Astrocyte of the cerebellum (primary cell): ENCODE results near the gene CNTNAP2.

ENCODE experiments used
- DNase-seq: peaks from one replicate; pipeline ENCODE4 v3.0.0-alpha.2; 2011; ENCODE audit warnings: low read depth
- H3K4me3 ChIP-seq: 2 replicates; pipeline ENCODE4 v1.5.1; 2011; ENCODE audit warnings: mild to moderate bottlenecking, low read depth, low read length, moderate library complexity
- in situ Hi-C: cut with HindIII; loops from 2 replicates; pipeline ENCODE4 v1.10.0; 2017; ENCODE audit warnings: low sequenced_read_pairs
- TF ChIP-seq, protein P1 (sequence below): IDR thresholded peaks from 2 replicates; pipeline ENCODE4 v1.5.1; 2012; ENCODE audit warnings: low read length, low read depth, moderate library complexity, mild to moderate bottlenecking; ENCODE audit errors: missing control alignments

Gene CNTNAP2

DNA sequence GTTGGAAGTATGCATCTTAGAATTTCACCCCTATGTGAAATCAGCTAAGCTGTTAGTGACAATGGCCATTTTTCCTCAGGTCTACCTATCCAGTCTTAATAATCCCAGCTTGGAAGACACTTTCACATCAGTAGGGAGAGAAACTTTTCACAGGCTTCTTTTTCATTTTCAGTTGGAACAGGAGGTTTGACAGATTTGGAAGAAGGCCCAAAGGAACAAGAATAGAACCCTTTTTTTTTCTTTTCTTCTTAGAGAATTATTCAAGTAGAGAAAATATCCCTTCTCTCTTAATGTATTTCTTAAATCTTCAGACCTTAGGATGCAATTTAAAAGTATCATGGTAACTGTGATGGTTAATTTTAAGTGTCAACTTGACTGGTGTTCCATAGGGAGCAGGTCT, 2063.5 kb downstream of the CNTNAP2 start:
- TF ChIP-seq, protein P1, sequence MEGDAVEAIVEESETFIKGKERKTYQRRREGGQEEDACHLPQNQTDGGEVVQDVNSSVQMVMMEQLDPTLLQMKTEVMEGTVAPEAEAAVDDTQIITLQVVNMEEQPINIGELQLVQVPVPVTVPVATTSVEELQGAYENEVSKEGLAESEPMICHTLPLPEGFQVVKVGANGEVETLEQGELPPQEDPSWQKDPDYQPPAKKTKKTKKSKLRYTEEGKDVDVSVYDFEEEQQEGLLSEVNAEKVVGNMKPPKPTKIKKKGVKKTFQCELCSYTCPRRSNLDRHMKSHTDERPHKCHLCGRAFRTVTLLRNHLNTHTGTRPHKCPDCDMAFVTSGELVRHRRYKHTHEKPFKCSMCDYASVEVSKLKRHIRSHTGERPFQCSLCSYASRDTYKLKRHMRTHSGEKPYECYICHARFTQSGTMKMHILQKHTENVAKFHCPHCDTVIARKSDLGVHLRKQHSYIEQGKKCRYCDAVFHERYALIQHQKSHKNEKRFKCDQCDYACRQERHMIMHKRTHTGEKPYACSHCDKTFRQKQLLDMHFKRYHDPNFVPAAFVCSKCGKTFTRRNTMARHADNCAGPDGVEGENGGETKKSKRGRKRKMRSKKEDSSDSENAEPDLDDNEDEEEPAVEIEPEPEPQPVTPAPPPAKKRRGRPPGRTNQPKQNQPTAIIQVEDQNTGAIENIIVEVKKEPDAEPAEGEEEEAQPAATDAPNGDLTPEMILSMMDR = no peak
- in situ Hi-C loops = no loop called here
- no peak for DNase-seq

DNA sequence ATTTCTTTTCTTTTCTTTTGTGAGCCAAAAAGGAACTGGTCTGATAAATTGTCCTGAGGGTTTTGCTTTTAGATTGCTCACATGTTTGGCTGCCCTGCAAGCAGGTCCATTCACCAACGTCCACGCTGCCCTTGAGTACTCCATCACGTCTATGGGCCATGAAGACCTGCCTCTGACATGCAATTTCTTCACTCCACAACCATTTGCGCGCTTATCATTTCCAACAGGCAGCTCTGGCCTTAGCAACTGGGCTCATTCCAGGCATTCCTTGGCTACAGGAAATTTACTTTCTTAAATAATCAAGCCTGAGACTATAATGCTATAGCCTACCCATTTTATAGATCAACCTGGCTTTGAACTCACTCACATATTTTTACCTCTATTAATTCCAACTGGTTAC, 2065.7 kb downstream of the CNTNAP2 start:
- in situ Hi-C loops = no loop called here
- TF ChIP-seq, protein P1 = no peak
- no peak for DNase-seq
- H3K4me3 ChIP-seq = no peak overlapping the region

More for the DNA sequence above, 2063.5 kb downstream of the CNTNAP2 start:
- no peak overlapping the region for H3K4me3 ChIP-seq

DNA sequence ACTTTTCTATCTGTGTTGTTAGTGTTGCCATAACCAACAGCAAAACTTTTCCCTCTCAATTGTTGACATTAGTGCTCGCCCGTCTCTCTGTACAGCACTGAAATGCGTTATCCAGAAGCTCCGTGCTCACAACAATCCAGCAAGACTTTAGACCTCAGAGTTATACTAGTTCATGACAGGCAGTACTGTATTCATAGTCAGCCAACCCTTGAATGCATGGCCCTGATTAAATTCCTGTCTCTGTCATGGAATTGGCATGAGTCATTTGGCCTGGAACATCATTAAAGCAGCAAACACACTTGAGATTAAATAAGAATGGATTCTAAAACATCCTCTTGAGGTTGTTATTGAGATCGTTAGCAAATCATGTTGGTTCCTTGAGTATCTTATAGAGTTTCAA, 2068.4 kb downstream of the CNTNAP2 start:
- H3K4me3 ChIP-seq = no peak overlapping the region
- TF ChIP-seq, protein P1 = no peak
- no peak for DNase-seq
- in situ Hi-C loops = no loop called here

DNA sequence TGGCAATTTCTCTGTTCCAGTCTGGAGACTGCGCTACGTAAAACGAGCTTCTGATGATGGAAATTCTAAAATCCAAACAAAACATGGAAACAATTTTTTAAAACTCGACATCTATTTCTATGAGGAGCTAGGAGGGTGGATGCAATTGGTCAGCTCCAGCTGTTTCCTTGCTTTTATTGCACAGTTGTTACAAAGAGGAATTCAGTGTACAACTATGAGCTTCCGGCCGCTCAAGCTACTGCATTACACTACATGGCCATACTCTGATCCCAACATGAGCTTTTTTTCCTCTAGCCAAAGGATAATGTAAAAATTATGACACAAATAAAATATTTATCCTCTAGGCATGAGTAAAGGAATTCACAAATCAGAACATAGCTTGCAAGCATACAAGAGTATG, 2070.9 kb downstream of the CNTNAP2 start:
- TF ChIP-seq, protein P1 = no peak
- in situ Hi-C loops = no loop called here
- DNase-seq = no peak
- no peak overlapping the region for H3K4me3 ChIP-seq

DNA sequence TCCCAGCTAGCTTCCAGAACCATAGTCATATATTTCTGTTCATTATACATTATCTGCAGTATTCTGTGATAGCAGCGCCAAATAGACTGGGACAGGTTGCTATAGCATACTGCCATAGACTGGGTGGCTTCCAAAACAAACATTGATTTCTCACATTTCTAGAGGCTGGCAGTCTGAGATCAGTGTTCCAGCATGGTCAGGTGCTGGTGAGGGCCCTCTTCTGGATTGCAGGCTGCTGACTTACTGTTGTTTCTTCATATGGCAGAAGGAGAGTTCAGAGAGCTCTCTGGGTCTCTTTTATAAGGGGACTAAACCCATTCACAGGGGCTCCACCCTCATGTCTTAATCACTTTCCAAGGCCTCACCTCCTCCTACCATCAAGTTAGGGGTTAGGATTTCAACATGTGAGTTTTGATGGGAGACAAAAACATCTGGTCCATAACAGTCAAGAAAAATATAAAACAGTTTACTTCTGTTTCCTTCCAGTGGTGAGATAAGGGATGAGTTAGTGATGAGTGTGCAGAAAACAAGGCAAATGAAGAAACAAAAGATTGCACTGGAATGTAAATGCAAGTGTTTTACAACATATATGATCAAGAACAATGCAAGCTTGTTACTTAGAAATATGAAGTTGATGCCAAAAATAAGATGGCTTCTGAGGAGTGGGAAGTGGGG, 2074.9 kb downstream of the CNTNAP2 start:
- in situ Hi-C loops = no loop called here
- TF ChIP-seq, protein P1 = no peak
- no peak for DNase-seq
- no peak overlapping the region for H3K4me3 ChIP-seq

DNA sequence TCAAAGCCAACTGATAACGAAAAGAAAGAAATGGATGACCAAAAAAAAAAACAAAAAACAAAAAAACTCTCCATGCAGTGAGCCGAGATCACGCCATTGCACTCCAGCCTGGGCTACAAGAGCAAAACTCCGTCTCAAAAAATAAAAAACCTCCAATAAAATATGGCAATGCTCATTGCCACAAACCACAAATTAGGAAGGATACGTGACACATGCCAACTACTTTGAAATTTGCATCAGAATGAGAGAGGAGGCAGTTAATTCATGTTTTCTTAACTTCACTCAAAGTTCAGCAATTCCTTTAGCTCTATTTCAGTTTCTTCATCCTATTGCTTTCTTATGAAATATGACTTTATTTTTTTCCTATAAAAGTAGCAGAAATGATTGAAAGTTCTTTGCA, 2075.9 kb downstream of the CNTNAP2 start:
- TF ChIP-seq, protein P1 = no peak
- H3K4me3 ChIP-seq = no peak overlapping the region
- in situ Hi-C loops = no loop called here
- no peak for DNase-seq
